Subcutaneous adipose tissue (tissue), 4 donors: ENCODE data around the gene KIAA1958. TPM values are rescaled to one million over a fixed set of nuclear protein-coding genes. Genes with fewer than 3 reads are reported as not detected.

ENCODE experiments used
- CTCF ChIP-seq: fragments of 450-650 bp; IDR thresholded peaks from one replicate; pipeline ENCODE4 v1.5.1; 2016; ENCODE audit warnings: low read depth, mild to moderate bottlenecking, control low read depth, antibody characterized with exemption, moderate library complexity
- total RNA-seq, 4 donors: library from RNA; depleted of rRNA; stranded (reverse); fragments of >200 nt; gene quantifications; one replicate each; pipeline ENCODE4 v1.1.0, GENCODE V29; 2016

The KIAA1958 gene
- total RNA-seq, 4 donors from 2014 or later = 2.0 to 6.2 (median 3.5) TPM

GRCh38 chr9:112541685-112542084, 55.1 kb downstream of the KIAA1958 start:
- TF ChIP-seq CTCF = no peak

GRCh38 chr9:112542593-112543292, 56.1 kb downstream of the KIAA1958 start:
- TF ChIP-seq CTCF = no peak

- no peak for TF ChIP-seq CTCF
These were observed 57.9 kb downstream of the KIAA1958 start for GRCh38 chr9:112544477-112544876.

GRCh38 chr9:112545237-112545636, 58.6 kb downstream of the KIAA1958 start:
- no peak for TF ChIP-seq CTCF

- no peak for TF ChIP-seq CTCF
These were observed 59.8 kb downstream of the KIAA1958 start for GRCh38 chr9:112546149-112547012.

- no peak for TF ChIP-seq CTCF
These were observed 61.4 kb downstream of the KIAA1958 start for GRCh38 chr9:112548051-112548440.

GRCh38 chr9:112548836-112549595, 62.4 kb downstream of the KIAA1958 start:
- TF ChIP-seq CTCF = no peak
